ENCODE data around the gene HDDC3.

The HDDC3 gene

DNA sequence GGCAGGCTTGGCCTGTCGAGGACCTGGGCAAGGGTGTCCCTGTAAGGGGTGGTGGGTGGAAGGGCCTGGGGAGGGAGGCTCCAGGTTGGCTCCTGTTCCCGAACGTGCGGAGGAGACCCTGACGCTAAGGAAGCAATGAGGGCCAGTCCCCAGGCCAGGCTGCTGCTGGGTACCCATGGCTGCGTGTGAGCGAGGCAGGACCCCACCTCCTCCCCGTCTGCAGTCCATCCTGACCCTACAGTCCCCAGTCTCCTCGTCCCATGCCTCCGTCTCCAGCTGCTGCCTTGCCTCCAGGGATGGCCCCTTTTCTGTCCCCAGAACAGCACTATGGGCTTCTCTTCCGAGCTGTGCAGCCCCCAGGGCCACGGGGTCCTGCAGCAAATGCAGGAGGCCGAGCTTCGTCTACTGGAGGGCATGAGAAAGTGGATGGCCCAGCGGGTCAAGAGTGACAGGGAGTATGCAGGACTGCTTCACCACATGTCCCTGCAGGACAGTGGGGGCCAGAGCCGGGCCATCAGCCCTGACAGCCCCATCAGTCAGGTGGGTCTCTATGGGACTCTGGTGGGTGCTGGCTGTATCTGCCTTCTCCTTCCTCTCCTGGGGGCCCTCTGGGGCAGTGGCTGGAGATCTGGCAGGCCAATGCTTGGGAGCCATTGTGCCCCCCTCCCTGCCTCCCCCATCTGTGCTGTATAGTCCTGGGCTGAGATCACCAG, 47.5 kb downstream of the HDDC3 start:
- TF ChIP-seq SP1 (IDR thresholded peaks at IDR 0.05) (no peak), CTBP1 (IDR thresholded peaks at IDR 0.05; ENCODE audit: borderline replicate concordance) (no peak), FOXM1 (IDR thresholded peaks at IDR 0.05; ENCODE audit: borderline replicate concordance) (no peak), ARNT (IDR thresholded peaks at IDR 0.05) (no peak)
- ChIA-PET POLR2A (interaction anchor here (1.4 kb wide), 1 partner anchor 48 kb away, joined by 4 read pairs; the partner anchor contains the start of gene HDDC3), CTCF (interaction anchor here (0.6 to 2.3 kb wide), 10 partner anchors 10 to 371 kb away, joined by 3 to 17 read pairs (median 4); partner anchors contain the start of gene HDDC3)
- DNase-seq (ENCODE audit: extremely low spot score), result no peak

- no peak for TF ChIP-seq FOXK2 (IDR thresholded peaks at IDR 0.05)
- TF ChIP-seq PKNOX1 (IDR thresholded peaks at IDR 0.05), result no peak
- no peak for TF ChIP-seq HDGF (IDR thresholded peaks at IDR 0.05; ENCODE audit: borderline replicate concordance)
- no peak for TF ChIP-seq SP1 (IDR thresholded peaks at IDR 0.05)
- no peak for TF ChIP-seq TARDBP (IDR thresholded peaks at IDR 0.05)
- TF ChIP-seq NFRKB (IDR thresholded peaks at IDR 0.05), result no peak
- TF ChIP-seq BHLHE40 (IDR thresholded peaks at IDR 0.05; ENCODE audit: borderline replicate concordance), result no peak
- no peak for DNase-seq (ENCODE audit: extremely low spot score)
- CTCF ChIA-PET, result interaction anchor here (1.7 to 2.3 kb wide), 2 partner anchors 11 to 71 kb away, joined by 5 to 17 read pairs; no protein-coding TSS in a partner anchor
- POLR2A ChIA-PET, result interaction anchor here (1.0 kb wide), 1 partner anchor 167 kb away, joined by 4 read pairs; the partner anchor contains the start of gene BLM
These were observed 48.2 kb downstream of the HDDC3 start, which contains the start of gene FES for GRCh38 chr15:90883976-90884718. TSS of gene FES (plus strand) at chr15:90884504. CDS start at chr15:90885046, 542 bp downstream.

- POLR2A ChIA-PET, result interaction anchor here (1.0 kb wide), 1 partner anchor 167 kb away, joined by 4 read pairs; the partner anchor contains the start of gene BLM
- no peak for DNase-seq (ENCODE audit: extremely low spot score)
- no peak for TF ChIP-seq L3MBTL2 (conservative IDR thresholded peaks at IDR 0.05)
- no peak for TF ChIP-seq FOXM1 (IDR thresholded peaks at IDR 0.05; ENCODE audit: borderline replicate concordance)
- TF ChIP-seq LEF1 (IDR thresholded peaks at IDR 0.05; ENCODE audit: borderline replicate concordance), result no peak
- TF ChIP-seq BHLHE40 (IDR thresholded peaks at IDR 0.05; ENCODE audit: borderline replicate concordance), result no peak
- no peak for TF ChIP-seq SUZ12 (IDR thresholded peaks at IDR 0.05)
- no peak for TF ChIP-seq TARDBP (IDR thresholded peaks at IDR 0.05)
- no peak for TF ChIP-seq HDGF (IDR thresholded peaks at IDR 0.05; ENCODE audit: borderline replicate concordance)
- TF ChIP-seq FOXK2 (IDR thresholded peaks at IDR 0.05), result no peak
- TF ChIP-seq ARNT (IDR thresholded peaks at IDR 0.05), result no peak
- no peak for TF ChIP-seq SP1 (IDR thresholded peaks at IDR 0.05)
- TF ChIP-seq CTBP1 (IDR thresholded peaks at IDR 0.05; ENCODE audit: borderline replicate concordance), result no peak
- no peak for TF ChIP-seq ZNF384 (IDR thresholded peaks at IDR 0.05)
- no peak for TF ChIP-seq PKNOX1 (IDR thresholded peaks at IDR 0.05)
- TF ChIP-seq ELF4 (IDR thresholded peaks at IDR 0.05), result no peak
- TF ChIP-seq NFRKB (IDR thresholded peaks at IDR 0.05), result no peak
- CTCF ChIA-PET, result no interaction called here
These were observed 48.8 kb downstream of the HDDC3 start for GRCh38 chr15:90883526-90883975.

DNA sequence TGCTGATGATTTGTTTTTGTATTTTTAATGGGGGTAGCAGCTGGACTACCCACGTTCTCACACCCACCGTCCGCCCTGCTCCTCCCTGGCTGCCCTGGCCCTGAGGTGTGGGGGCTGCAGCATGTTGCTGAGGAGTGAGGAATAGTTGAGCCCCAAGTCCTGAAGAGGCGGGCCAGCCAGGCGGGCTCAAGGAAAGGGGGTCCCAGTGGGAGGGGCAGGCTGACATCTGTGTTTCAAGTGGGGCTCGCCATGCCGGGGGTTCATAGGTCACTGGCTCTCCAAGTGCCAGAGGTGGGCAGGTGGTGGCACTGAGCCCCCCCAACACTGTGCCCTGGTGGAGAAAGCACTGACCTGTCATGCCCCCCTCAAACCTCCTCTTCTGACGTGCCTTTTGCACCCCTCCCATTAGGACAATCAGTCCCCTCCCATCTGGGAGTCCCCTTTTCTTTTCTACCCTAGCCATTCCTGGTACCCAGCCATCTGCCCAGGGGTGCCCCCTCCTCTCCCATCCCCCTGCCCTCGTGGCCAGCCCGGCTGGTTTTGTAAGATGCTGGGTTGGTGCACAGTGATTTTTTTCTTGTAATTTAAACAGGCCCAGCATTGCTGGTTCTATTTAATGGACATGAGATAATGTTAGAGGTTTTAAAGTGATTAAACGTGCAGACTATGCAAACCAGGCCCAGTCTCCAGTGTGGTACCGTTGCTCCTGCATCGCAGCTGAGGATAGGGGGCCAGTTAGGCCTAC, 49.4 kb downstream of the HDDC3 start:
- POLR2A ChIA-PET, result interaction anchor here (1.0 kb wide), 1 partner anchor 166 kb away, joined by 4 read pairs; the partner anchor contains the start of gene BLM
- DNase-seq (ENCODE audit: extremely low spot score), result no peak
- CTCF ChIA-PET, result no interaction called here
- no peak for TF ChIP-seq SUZ12 (IDR thresholded peaks at IDR 0.05)
- no peak for TF ChIP-seq L3MBTL2 (conservative IDR thresholded peaks at IDR 0.05)
- no peak for TF ChIP-seq FOXA1 (IDR thresholded peaks at IDR 0.05)
- no peak for TF ChIP-seq NFRKB (IDR thresholded peaks at IDR 0.05)
- TF ChIP-seq ARNT (IDR thresholded peaks at IDR 0.05), result no peak
- no peak for TF ChIP-seq CTBP1 (IDR thresholded peaks at IDR 0.05; ENCODE audit: borderline replicate concordance)
- TF ChIP-seq FOXM1 (IDR thresholded peaks at IDR 0.05; ENCODE audit: borderline replicate concordance), result no peak
- TF ChIP-seq ZNF384 (IDR thresholded peaks at IDR 0.05), result no peak
- TF ChIP-seq BHLHE40 (IDR thresholded peaks at IDR 0.05; ENCODE audit: borderline replicate concordance), result no peak
- TF ChIP-seq LEF1 (IDR thresholded peaks at IDR 0.05; ENCODE audit: borderline replicate concordance), result no peak
- no peak for TF ChIP-seq ELF4 (IDR thresholded peaks at IDR 0.05)
- no peak for TF ChIP-seq PKNOX1 (IDR thresholded peaks at IDR 0.05)
- no peak for TF ChIP-seq HDGF (IDR thresholded peaks at IDR 0.05; ENCODE audit: borderline replicate concordance)
- no peak for TF ChIP-seq SP1 (IDR thresholded peaks at IDR 0.05)
- no peak for TF ChIP-seq FOXK2 (IDR thresholded peaks at IDR 0.05)
- TF ChIP-seq TARDBP (IDR thresholded peaks at IDR 0.05), result no peak

All from HEK293T (cell line).